Right lobe of liver (tissue), 4 donors: ENCODE data around the gene AWAT2.

Source experiments
- POLR2A ChIP-seq: fragments of 450-650 bp; IDR thresholded peaks from one replicate; pipeline ENCODE4 v1.6.1; 2017; ENCODE audit warnings: antibody characterized with exemption, mild to moderate bottlenecking
- TF ChIP-seq, protein P1 (sequence below), 4 donors: fragments of 200-600 bp in 3 of 4; fragments of 450-650 bp in 1 of 4; IDR thresholded peaks; one replicate each; pipeline versions ENCODE4 v1.5.1 to v1.8.0; 2016 to 2022; ENCODE audit warnings: antibody characterized with exemption in 4 of 4, mild to moderate bottlenecking in 2 of 4
- donor health status: DM: no; HTN: no; CAD: no.
- donor health status: DM: no; HTN: no; CAD: no.
- donor health status: DM: no; HTN: yes; CAD: no.

DNA sequence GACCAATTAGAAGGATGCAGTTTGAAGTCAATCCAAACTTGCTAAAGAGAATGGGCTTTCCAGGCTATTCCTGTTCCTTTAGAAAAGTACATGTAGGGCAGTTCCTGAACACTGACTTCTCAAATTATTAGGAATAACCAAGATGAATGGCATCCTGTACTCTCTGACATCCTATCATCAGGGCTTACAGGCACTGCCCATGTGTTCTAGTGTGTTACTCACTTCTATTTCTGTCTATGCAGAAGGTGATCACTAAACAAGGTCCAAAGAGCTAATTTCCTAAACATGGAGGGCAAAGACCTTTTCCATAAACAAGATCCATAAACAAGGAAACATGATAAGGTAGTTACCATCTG, 53.6 kb downstream of the AWAT2 start:
- TF ChIP-seq POLR2A, result no peak
- TF ChIP-seq, protein P1, sequence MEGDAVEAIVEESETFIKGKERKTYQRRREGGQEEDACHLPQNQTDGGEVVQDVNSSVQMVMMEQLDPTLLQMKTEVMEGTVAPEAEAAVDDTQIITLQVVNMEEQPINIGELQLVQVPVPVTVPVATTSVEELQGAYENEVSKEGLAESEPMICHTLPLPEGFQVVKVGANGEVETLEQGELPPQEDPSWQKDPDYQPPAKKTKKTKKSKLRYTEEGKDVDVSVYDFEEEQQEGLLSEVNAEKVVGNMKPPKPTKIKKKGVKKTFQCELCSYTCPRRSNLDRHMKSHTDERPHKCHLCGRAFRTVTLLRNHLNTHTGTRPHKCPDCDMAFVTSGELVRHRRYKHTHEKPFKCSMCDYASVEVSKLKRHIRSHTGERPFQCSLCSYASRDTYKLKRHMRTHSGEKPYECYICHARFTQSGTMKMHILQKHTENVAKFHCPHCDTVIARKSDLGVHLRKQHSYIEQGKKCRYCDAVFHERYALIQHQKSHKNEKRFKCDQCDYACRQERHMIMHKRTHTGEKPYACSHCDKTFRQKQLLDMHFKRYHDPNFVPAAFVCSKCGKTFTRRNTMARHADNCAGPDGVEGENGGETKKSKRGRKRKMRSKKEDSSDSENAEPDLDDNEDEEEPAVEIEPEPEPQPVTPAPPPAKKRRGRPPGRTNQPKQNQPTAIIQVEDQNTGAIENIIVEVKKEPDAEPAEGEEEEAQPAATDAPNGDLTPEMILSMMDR (IDR thresholded peaks at IDR 0.05), result no peak
